Adipocyte (in vitro differentiated cells): Measurements from ENCODE around the gene CLCN7.
A peak's percentile ranks its signal among the peaks of the same experiment; 100 is the strongest.

ENCODE experiments used
- DNase-seq: peaks from one replicate; pipeline ENCODE4 v3.0.0-alpha.2; 2015; ENCODE audit warnings: low read depth
- H3K27me3 ChIP-seq: replicated peaks from 2 replicates; pipeline ENCODE4 v1.7.0; 2013; ENCODE audit warnings: mild to moderate bottlenecking, low read length, moderate library complexity; ENCODE audit not compliant: control insufficient read depth, insufficient read depth
- H3K36me3 ChIP-seq: 2 replicates; pipeline ENCODE4 v1.7.0; 2013; ENCODE audit warnings: low read length, mild to moderate bottlenecking, moderate library complexity; ENCODE audit not compliant: control insufficient read depth, insufficient read depth, severe bottlenecking
- H3K4me1 ChIP-seq: 2 replicates; pipeline ENCODE4 v1.7.0; 2013; ENCODE audit warnings: mild to moderate bottlenecking, low read length, moderate library complexity; ENCODE audit not compliant: control insufficient read depth, insufficient read depth
- H3K4me3 ChIP-seq: 2 replicates; pipeline ENCODE4 v1.7.0; 2013; ENCODE audit warnings: mild to moderate bottlenecking, low read length, moderate library complexity
- H3K9ac ChIP-seq: 2 replicates; pipeline ENCODE4 v1.7.0; 2013; ENCODE audit warnings: mild to moderate bottlenecking, low read length, moderate library complexity
- H3K9me3 ChIP-seq: 2 replicates; pipeline ENCODE4 v1.7.0; 2013; ENCODE audit warnings: mild to moderate bottlenecking, low read length, moderate library complexity; ENCODE audit not compliant: control insufficient read depth

CLCN7 gene, protein sequence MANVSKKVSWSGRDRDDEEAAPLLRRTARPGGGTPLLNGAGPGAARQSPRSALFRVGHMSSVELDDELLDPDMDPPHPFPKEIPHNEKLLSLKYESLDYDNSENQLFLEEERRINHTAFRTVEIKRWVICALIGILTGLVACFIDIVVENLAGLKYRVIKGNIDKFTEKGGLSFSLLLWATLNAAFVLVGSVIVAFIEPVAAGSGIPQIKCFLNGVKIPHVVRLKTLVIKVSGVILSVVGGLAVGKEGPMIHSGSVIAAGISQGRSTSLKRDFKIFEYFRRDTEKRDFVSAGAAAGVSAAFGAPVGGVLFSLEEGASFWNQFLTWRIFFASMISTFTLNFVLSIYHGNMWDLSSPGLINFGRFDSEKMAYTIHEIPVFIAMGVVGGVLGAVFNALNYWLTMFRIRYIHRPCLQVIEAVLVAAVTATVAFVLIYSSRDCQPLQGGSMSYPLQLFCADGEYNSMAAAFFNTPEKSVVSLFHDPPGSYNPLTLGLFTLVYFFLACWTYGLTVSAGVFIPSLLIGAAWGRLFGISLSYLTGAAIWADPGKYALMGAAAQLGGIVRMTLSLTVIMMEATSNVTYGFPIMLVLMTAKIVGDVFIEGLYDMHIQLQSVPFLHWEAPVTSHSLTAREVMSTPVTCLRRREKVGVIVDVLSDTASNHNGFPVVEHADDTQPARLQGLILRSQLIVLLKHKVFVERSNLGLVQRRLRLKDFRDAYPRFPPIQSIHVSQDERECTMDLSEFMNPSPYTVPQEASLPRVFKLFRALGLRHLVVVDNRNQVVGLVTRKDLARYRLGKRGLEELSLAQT

DNA sequence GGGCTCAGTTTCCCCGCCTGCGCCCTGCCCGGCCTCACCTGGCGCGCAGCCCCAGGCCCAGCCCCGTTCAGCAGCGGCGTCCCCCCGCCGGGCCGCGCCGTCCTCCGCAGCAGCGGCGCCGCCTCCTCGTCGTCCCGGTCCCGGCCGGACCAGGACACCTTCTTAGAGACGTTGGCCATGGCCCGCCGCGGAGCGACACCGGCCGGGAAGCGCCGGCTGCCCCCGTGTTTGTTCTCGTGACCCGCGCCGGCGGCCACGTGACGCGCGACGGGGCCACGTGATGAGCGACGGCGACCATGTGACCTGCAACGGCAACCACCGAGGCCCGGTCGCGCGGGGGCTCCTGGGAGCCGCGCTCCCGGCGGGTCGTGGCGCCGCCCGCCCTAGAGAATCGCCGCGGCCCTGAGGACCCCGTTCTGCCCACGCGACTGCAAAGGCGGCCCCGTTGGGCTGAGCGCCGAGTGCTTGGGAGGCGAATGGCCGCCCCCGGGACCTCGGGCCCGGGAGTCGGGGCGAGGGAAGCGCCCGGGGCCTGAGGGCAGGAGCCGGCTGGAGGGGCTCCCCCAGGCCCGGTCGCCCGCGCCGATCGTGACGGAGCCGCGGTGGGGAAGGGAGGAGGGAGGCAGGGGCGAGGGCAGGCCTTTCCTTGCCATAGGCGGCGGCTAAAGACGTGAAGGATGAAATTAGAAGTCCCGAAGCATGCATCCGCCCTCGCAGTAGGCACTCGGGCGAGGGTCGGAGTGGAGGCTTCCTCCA is at the start of gene CLCN7:
TSS of gene CLCN7 (minus strand) at position 233 of the 756 bp plus-strand sequence. CDS start at position 179, 54 bp downstream.
- peak; percentile 93 for DNase-seq
- Histone ChIP-seq H3K4me3 (peak within 1 kb of the TSS; percentile 86), H3K9me3 (no peaks in the 10 kb centered on the region), H3K27me3 (no peaks in the 10 kb centered on the region), H3K4me1 (peaks cover 36% of the 10 kb centered on the region), H3K36me3 (no peaks in the 10 kb centered on the region), H3K9ac (peak within 1 kb of the TSS; percentile 95)

DNA sequence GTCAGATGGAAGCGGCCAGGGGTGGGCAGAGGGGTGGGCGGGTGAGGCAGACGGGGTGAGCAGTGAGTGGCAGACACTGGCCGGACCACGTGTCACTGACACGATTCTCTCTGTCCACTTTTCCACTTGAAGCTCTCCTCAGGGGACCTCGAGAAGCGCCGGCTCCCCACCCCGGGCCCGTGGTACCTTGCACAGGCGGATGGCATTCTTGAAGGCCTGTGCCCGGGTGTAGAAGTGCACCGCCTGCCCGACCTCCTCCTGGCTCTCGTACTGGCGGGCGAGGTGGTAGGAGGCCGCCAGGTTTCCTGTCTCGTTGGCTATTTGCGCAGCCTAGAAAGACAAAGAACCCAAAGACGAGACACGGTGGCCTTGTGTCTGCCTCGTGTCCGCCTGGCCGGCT is 49.5 kb upstream of the CLCN7 start:
- Histone ChIP-seq H3K9ac (no peak overlapping the region), H3K27me3 (no peaks in the 10 kb centered on the region), H3K4me1 (peaks cover 9% of the 10 kb centered on the region), H3K36me3 (peaks cover 8% of the 10 kb centered on the region), H3K9me3 (no peaks in the 10 kb centered on the region), H3K4me3 (no peak overlapping the region)
- no peak for DNase-seq

DNA sequence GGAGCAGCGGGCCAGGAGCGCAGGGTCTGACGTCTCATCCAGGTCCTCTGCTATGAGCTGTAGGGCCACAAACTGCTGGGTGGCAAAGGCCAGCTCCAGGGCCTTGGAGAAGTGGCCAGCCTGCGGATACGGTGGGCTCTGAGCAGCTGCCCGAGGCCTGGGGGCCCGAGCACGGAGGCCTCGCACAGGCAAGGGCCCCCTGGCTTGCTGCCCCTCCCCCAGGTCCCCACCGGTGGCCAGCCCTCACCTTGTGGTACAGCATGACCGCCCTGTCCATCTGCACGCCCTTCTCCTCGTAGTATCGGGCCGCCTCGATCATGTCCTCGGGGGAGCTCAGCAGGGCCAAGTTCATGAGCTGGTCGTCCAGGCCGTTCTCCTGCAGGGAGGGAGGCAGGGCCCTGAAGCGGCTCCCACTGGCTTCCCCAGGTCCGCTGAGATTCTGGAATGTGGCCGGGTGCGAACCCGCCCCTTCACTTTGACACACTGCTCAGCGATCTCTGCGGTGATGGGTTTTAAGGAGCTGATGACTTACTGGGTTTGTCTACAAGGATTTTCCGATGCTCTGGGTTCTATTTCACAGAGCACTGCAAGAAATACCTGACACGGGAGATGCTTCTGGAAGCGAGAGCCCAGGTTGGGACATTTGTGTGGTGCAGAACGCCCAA is 48.9 kb upstream of the CLCN7 start:
- Histone ChIP-seq H3K9ac (no peak overlapping the region), H3K36me3 (peaks cover 8% of the 10 kb centered on the region)
- DNase-seq, result no peak

DNA sequence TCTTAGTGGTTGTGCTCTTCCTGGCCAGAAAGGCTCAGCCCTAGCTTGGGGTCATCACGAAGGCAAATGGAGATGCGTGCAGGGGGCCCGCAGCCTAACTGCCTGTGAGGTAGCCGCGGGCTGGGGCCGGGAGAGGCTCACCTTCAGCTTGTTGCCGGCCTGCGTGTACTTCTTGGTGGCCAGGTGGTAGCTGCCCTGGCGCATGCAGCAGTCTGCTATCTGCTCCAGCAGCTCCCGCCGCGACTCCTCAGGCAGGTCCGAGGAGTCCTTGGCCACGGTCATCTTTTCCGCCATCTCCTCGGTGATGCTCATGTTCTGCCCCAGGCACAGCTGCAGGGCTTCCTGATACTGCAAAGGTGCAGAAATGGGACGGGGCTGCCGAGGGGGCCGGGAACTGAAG is 45.6 kb upstream of the CLCN7 start:
- Histone ChIP-seq H3K9me3 (no peaks in the 10 kb centered on the region), H3K4me3 (no peak overlapping the region), H3K9ac (no peak overlapping the region), H3K4me1 (no peaks in the 10 kb centered on the region), H3K27me3 (no peaks in the 10 kb centered on the region), H3K36me3 (peaks cover 8% of the 10 kb centered on the region)
- no peak for DNase-seq

More for the DNA sequence above, 48.9 kb upstream of the CLCN7 start:
- peaks cover 9% of the 10 kb centered on the region for H3K4me1 ChIP-seq
- H3K27me3 ChIP-seq, result no peaks in the 10 kb centered on the region
- no peak overlapping the region for H3K4me3 ChIP-seq
- no peaks in the 10 kb centered on the region for H3K9me3 ChIP-seq

DNA sequence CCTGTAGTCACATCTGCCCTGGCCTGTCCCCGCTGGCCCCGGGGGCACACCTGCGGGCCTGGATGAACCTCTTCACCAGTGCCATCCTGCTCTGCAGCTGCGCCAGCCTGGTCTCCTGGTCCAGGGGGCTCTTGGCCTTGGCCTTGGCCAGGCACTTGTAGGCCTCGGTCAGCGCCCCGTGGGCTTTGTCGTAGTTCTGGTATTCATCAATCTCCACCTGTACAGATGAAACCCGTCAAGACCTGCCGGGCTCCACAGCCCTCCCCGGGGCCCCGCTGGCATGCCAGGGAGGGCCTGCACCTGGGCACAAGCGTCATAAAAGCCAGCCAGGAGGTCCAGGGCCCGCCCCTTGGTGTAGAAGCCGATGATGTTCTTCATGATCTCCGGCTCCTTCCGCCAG is 45.0 kb upstream of the CLCN7 start:
- Histone ChIP-seq H3K36me3 (peaks cover 8% of the 10 kb centered on the region), H3K4me3 (no peak overlapping the region), H3K9ac (no peak overlapping the region), H3K9me3 (peaks cover 4% of the 10 kb centered on the region), H3K27me3 (no peaks in the 10 kb centered on the region), H3K4me1 (no peaks in the 10 kb centered on the region)
- no peak for DNase-seq

DNA sequence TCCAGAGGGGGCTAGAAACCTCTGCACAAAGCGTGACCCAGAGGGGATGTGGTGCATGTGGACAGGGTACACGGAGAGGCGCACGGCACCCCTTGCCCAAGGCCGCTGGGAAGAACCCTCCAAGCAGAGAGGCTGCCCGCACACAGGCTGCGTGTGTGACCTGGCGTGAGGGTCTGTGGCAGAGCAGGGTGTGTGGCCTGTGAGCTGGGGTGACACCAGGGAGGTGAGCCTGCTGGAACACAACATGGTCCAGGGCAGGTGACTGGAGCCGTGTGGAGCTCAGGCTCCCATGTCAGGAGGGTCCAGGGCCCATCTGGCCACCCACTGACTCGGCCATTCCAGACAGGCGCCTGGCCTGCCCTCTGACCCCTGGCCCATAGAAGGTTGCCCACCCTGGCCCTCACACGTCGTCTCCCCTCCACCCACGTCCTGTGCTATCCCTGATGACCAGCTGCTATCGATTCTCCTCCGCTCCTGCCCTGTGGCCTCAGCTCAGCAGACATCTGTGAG is 43.9 kb upstream of the CLCN7 start:
- Histone ChIP-seq H3K4me1 (no peaks in the 10 kb centered on the region), H3K9me3 (peaks cover 11% of the 10 kb centered on the region), H3K27me3 (no peaks in the 10 kb centered on the region), H3K9ac (no peak overlapping the region), H3K36me3 (peaks cover 5% of the 10 kb centered on the region), H3K4me3 (no peak overlapping the region)
- DNase-seq, result no peak

DNA sequence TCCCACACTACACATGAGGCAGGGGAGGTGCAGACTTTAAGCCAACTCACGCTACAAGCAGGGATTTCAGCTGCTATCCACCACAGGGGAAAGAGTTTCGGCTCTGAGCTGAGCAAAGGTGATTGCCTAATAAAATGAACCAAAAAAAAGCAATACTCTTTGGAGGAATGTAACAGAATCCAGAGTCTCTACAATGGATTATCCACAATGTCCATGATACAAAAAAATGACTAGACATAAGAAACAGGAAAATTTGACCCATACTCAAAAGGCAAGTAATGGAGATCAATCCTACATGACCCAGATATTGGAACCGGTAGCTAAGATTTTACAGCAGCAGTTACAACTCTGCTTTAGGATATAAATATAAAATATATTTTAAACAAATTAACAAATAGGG is 39.7 kb upstream of the CLCN7 start:
- Histone ChIP-seq H3K36me3 (no peaks in the 10 kb centered on the region), H3K27me3 (no peaks in the 10 kb centered on the region)
- no peak for DNase-seq

DNA sequence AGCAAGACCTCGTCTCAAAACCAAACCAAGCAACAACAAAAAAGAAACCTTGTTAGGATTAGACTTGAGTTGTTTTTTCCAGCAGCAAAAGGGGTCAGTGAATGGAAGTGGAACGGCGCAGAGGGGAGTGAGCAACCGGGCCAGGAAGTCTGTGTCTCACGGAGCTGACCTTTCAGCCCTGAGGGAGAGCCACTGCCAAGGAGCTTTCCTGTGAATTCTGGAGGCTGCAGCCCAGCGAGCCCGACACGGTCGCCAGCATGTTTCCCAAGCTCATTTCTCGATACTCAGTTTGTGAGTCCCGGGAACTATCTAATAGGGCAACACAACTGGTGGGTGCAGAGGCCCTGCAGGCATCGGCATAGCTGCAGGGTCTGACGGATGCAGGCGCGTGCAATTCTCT is 37.9 kb upstream of the CLCN7 start:
- Histone ChIP-seq H3K4me1 (no peaks in the 10 kb centered on the region), H3K4me3 (no peak overlapping the region), H3K9me3 (peaks cover 11% of the 10 kb centered on the region), H3K9ac (no peak overlapping the region), H3K36me3 (no peaks in the 10 kb centered on the region), H3K27me3 (no peaks in the 10 kb centered on the region)
- no peak for DNase-seq

More for the DNA sequence above, 39.7 kb upstream of the CLCN7 start:
- H3K9ac ChIP-seq, result no peak overlapping the region
- no peaks in the 10 kb centered on the region for H3K4me1 ChIP-seq
- no peak overlapping the region for H3K4me3 ChIP-seq
- H3K9me3 ChIP-seq, result peaks cover 11% of the 10 kb centered on the region

DNA sequence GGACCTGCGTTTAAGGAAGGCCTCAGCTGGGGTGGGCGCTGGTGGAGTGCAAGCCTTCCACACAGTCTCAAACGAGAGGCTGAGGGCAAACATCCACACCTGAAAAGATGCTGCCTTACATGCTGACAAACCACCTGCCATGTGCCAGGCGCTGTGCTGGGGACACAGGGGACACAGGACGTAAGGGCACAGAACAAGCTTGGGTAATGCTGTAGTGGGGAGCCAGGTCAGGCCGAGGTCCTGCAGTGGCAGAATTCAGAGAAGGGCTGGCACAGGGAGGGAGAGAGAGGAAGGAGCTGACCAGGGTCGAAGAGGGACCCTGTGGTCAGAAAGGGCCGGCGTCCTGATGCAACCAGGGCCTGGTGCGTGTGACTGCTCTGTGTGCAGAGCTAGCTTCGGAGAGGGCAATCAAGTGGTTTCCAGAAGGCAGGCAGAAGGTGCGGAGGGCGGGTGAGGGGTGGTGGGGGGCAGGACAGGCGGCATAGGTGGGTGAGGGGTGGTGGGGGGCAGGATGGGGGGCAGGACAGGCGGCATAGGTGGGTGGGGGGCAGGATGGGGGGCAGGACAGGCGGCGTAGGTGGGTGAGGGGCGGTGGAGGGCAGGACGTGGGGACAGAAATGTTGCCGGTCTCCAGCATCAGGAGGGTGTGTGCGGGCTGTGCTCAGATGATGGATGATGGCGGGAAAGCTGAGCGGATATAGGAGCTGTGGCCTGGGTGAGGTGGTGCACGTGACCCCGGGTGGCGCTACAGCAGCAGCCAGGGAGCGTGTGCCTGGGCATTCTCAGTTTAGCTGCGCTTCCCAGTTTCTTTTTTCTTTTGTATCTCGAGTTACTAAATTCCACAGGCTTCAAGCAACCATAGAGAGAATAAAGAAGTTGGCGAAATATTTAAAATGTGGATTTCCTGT is 37.1 kb upstream of the CLCN7 start:
- DNase-seq, result no peak
- no peak overlapping the region for H3K9ac ChIP-seq
- H3K4me3 ChIP-seq, result no peak overlapping the region
- H3K9me3 ChIP-seq, result peaks cover 11% of the 10 kb centered on the region
- no peaks in the 10 kb centered on the region for H3K27me3 ChIP-seq
- no peaks in the 10 kb centered on the region for H3K4me1 ChIP-seq
- no peaks in the 10 kb centered on the region for H3K36me3 ChIP-seq

DNA sequence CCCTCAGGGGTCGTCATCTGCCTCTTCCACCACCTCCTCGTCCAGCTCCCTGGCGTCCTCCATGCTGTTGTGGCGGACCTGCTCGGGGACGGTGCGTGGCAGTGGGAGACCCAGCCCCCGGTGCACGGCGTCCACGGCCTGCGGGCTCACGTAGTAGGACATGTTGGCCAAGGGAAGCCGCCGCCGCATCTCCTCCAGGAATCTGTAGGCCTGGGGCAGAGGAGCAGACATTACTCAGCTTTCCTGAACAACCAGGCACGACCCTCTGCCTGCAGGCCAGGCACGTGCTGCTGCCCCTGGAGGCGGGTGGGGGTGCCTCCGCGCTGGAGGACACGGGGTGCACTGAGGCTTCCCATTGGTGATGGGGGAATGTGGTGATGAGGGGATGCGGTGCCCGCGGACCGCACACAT is 36.1 kb upstream of the CLCN7 start:
- H3K9ac ChIP-seq, result no peak overlapping the region
- no peak overlapping the region for H3K4me3 ChIP-seq
- DNase-seq, result no peak
- peaks cover 11% of the 10 kb centered on the region for H3K9me3 ChIP-seq
- H3K36me3 ChIP-seq, result no peaks in the 10 kb centered on the region
- no peaks in the 10 kb centered on the region for H3K4me1 ChIP-seq
- H3K27me3 ChIP-seq, result no peaks in the 10 kb centered on the region
